GM12891 (cell line): Measurements from ENCODE around the gene PXK.

ENCODE experiments used
- DNase-seq: peaks from one replicate; pipeline ENCODE4 v3.0.0; 2011; ENCODE audit warnings: low spot score; ENCODE audit not compliant: insufficient read length
- FAIRE-seq: peaks from 2 replicates; lab custom pipeline; 2011; peaks lifted over from hg19 to GRCh38; lab: Jason Lieb, UNC
- PAX5 ChIP-seq: IDR thresholded peaks from 2 replicates; pipeline ENCODE4 v1.6.1; 2011; ENCODE audit warnings: low read length, moderate library complexity, mild to moderate bottlenecking; ENCODE audit not compliant: insufficient read depth, severe bottlenecking
- POLR2A ChIP-seq: IDR thresholded peaks from 2 replicates; pipeline ENCODE4 v1.6.1; 2011; ENCODE audit warnings: low read depth, low read length, control low read depth
- POLR2AphosphoS5 ChIP-seq: IDR thresholded peaks from 2 replicates; pipeline ENCODE4 v1.6.1; 2011; ENCODE audit warnings: low read depth, low read length, control low read depth
- POU2F2 ChIP-seq: IDR thresholded peaks from 2 replicates; pipeline ENCODE4 v1.6.1; 2011; ENCODE audit warnings: low read depth, mild to moderate bottlenecking, control low read depth, low read length, moderate library complexity
- SPI1 ChIP-seq: IDR thresholded peaks from 2 replicates; pipeline ENCODE4 v1.6.1; 2011; ENCODE audit warnings: low read depth, low read length, control low read depth
- TAF1 ChIP-seq: IDR thresholded peaks from 2 replicates; pipeline ENCODE4 v1.6.1; 2011; ENCODE audit warnings: low read depth, low read length, control low read depth

Gene PXK

GRCh38 chr3:58462829-58463180 is 130.1 kb downstream of the PXK start:
- no peak for DNase-seq
- no peak for FAIRE-seq
- TF ChIP-seq PAX5 (no peak), SPI1 (no peak), POLR2AphosphoS5 (no peak), POLR2A (no peak), POU2F2 (no peak), TAF1 (no peak)

- FAIRE-seq (peak; percentile 87), DNase-seq (peak; percentile 53)
- no peak for TF ChIP-seq SPI1
- no peak for TF ChIP-seq POLR2A
- no peak for TF ChIP-seq POU2F2
- TF ChIP-seq PAX5 = no peak
- TF ChIP-seq POLR2AphosphoS5 = no peak
- no peak for TF ChIP-seq TAF1
Measured at GRCh38 chr3:58463181-58463941, 130.7 kb downstream of the PXK start.

- TF ChIP-seq SPI1 = no peak
- TF ChIP-seq TAF1 = no peak
- TF ChIP-seq POU2F2 = no peak
- TF ChIP-seq POLR2A = no peak
- no peak for TF ChIP-seq PAX5
- TF ChIP-seq POLR2AphosphoS5 = no peak
- DNase-seq = no peak
- no peak for FAIRE-seq
Measured at GRCh38 chr3:58463942-58464271, 131.2 kb downstream of the PXK start.

GRCh38 chr3:58464866-58465265 is 132.2 kb downstream of the PXK start:
- DNase-seq (no peak), FAIRE-seq (no peak)
- TF ChIP-seq SPI1 (no peak), POU2F2 (no peak), PAX5 (no peak), TAF1 (no peak), POLR2AphosphoS5 (no peak), POLR2A (no peak)

- no peak for TF ChIP-seq SPI1
- TF ChIP-seq PAX5 = no peak
- TF ChIP-seq POLR2AphosphoS5 = no peak
- TF ChIP-seq POU2F2 = no peak
- TF ChIP-seq POLR2A = no peak
- no peak for TF ChIP-seq TAF1
- no peak for FAIRE-seq
- DNase-seq = no peak
Measured at GRCh38 chr3:58466899-58467563, 134.3 kb downstream of the PXK start.

- DNase-seq (no peak), FAIRE-seq (no peak)
- TF ChIP-seq POU2F2 = no peak
Measured at GRCh38 chr3:58469096-58469495, 136.4 kb downstream of the PXK start.

GRCh38 chr3:58470363-58471024 is 137.8 kb downstream of the PXK start:
- FAIRE-seq (no peak), DNase-seq (no peak)
- TF ChIP-seq PAX5 (no peak), POLR2A (no peak), SPI1 (no peak), POLR2AphosphoS5 (no peak), POU2F2 (no peak), TAF1 (no peak)

- TF ChIP-seq PAX5 = no peak
- no peak for FAIRE-seq
- DNase-seq = no peak
Measured at GRCh38 chr3:58471025-58471887, 138.6 kb downstream of the PXK start.

- TF ChIP-seq SPI1 (no peak), POLR2AphosphoS5 (no peak)
- DNase-seq = no peak
- FAIRE-seq = no peak
Measured at GRCh38 chr3:58473275-58473674, 140.6 kb downstream of the PXK start.
